ENCODE measurements around the gene IGFL1. TPM values are rescaled to one million over a fixed set of nuclear protein-coding genes. Genes with fewer than 3 reads are reported as not detected.

IGFL1 gene
- total and polyA plus RNA-seq, 2 of the 4 experiments (the other 2 are of a cell fraction) = not detected

DNA sequence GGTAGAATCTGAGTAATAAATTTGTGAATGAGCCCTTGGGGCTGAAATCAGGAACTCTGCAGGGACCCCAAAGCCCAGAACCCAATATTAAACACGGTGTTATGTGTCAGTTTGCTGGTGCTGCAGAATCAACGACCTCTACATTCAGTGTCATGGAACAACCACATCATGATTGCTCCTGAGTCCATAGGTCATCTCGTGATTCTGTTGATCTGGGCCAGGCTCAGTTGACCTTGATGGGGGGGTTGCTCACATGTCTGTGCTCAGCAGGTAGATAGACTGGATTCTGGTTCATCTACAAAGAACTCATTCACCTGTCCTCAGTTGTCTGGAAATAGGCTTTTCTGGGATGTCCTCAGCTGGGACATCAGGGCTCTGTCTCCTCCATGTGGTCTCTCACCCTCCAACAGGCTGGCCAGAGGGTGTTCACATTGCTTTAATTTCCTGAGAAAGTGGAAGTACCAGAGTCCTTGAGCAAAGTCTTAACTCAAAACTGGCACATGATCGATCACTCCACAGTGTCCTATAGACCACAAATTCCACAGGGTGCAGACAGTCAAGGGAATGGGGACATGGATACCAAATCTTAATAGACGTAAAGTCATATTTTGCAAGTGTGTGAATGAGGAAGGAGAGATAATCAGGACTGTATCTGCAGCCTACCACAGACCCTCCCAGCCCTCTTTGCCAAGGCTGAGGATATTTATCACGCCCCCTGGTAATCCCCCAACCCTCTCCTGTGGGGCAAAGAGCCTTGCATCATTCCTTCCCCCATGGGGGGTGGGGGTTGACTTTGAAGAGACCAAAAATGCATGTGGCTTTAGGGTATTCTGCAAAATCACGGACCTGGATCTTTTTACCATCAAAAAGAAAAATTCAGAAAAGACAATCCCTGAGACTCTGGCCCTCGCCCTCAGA lies 39.3 kb upstream of the IGFL1 start:
- H2BK15ac ChIP-seq (ENCODE audit: low read depth, low read length) = no peak overlapping the region
- H3K27me3 ChIP-seq (ENCODE audit: control insufficient read depth, insufficient read depth, low read length) = peaks cover 62% of the 10 kb centered on the region
- no peak overlapping the region for H2BK120ac ChIP-seq (ENCODE audit: low read depth, low read length)
- no peak overlapping the region for H3K56ac ChIP-seq (ENCODE audit: extremely low read depth, insufficient read depth, low read length)
- H2BK20ac ChIP-seq (ENCODE audit: low read depth, low read length) = no peak overlapping the region
- H3K4me2 ChIP-seq (ENCODE audit: low read depth, low read length) = no peak overlapping the region
- no peaks in the 10 kb centered on the region for H3K36me3 ChIP-seq (ENCODE audit: control insufficient read depth, insufficient read depth, low read length)
- no peak overlapping the region for H3K4me3 ChIP-seq (ENCODE audit: insufficient read depth, low read depth, low read length)
- H2AK5ac ChIP-seq (ENCODE audit: low read depth, low read length) = no peak overlapping the region
- no peaks in the 10 kb centered on the region for H3K9me3 ChIP-seq (ENCODE audit: control insufficient read depth, insufficient read depth, low read length)
- POLR2A ChIA-PET (ENCODE audit: unreplicated experiment) = no interaction called here
- no peak overlapping the region for H2AK9ac ChIP-seq (replicated peaks; ENCODE audit: low read depth, low read length, poor library complexity)
- TF ChIP-seq FOS (IDR thresholded peaks at IDR 0.05; ENCODE audit: low read depth, low read length) (no peak), SMC3 (IDR thresholded peaks at IDR 0.05; ENCODE audit: low read depth, low read length) (no peak), CHD1 (IDR thresholded peaks at IDR 0.05; ENCODE audit: low read depth, low read length) (no peak), BHLHE40 (IDR thresholded peaks at IDR 0.05; ENCODE audit: low read depth, low read length) (no peak), RAD21 (IDR thresholded peaks at IDR 0.05; ENCODE audit: low read length) (no peak), POLR2A (IDR thresholded peaks at IDR 0.05; ENCODE audit: low read depth, low read length) (no peak), RCOR1 (IDR thresholded peaks at IDR 0.05; ENCODE audit: insufficient replicate concordance, low read length) (no peak), CEBPB (IDR thresholded peaks at IDR 0.05; ENCODE audit: low read depth, low read length) (no peak), RFX5 (IDR thresholded peaks at IDR 0.05; ENCODE audit: low read depth, low read length) (no peak), NFE2L2 (IDR thresholded peaks at IDR 0.05; ENCODE audit: low read depth, low read length) (no peak)
- TF ChIP-seq, protein P1, sequence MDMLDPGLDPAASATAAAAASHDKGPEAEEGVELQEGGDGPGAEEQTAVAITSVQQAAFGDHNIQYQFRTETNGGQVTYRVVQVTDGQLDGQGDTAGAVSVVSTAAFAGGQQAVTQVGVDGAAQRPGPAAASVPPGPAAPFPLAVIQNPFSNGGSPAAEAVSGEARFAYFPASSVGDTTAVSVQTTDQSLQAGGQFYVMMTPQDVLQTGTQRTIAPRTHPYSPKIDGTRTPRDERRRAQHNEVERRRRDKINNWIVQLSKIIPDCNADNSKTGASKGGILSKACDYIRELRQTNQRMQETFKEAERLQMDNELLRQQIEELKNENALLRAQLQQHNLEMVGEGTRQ (IDR thresholded peaks at IDR 0.05; ENCODE audit: low read depth, low read length) = no peak
- TF ChIP-seq, protein P2, sequence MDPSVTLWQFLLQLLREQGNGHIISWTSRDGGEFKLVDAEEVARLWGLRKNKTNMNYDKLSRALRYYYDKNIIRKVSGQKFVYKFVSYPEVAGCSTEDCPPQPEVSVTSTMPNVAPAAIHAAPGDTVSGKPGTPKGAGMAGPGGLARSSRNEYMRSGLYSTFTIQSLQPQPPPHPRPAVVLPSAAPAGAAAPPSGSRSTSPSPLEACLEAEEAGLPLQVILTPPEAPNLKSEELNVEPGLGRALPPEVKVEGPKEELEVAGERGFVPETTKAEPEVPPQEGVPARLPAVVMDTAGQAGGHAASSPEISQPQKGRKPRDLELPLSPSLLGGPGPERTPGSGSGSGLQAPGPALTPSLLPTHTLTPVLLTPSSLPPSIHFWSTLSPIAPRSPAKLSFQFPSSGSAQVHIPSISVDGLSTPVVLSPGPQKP (IDR thresholded peaks at IDR 0.05; ENCODE audit: borderline replicate concordance, low read depth, low read length) = no peak
- TF ChIP-seq, protein P3, sequence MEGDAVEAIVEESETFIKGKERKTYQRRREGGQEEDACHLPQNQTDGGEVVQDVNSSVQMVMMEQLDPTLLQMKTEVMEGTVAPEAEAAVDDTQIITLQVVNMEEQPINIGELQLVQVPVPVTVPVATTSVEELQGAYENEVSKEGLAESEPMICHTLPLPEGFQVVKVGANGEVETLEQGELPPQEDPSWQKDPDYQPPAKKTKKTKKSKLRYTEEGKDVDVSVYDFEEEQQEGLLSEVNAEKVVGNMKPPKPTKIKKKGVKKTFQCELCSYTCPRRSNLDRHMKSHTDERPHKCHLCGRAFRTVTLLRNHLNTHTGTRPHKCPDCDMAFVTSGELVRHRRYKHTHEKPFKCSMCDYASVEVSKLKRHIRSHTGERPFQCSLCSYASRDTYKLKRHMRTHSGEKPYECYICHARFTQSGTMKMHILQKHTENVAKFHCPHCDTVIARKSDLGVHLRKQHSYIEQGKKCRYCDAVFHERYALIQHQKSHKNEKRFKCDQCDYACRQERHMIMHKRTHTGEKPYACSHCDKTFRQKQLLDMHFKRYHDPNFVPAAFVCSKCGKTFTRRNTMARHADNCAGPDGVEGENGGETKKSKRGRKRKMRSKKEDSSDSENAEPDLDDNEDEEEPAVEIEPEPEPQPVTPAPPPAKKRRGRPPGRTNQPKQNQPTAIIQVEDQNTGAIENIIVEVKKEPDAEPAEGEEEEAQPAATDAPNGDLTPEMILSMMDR (conservative IDR thresholded peaks at IDR 0.05; ENCODE audit: low read depth, low read length) = no peak
- H4K5ac ChIP-seq (ENCODE audit: low read depth, low read length) = no peak overlapping the region
- 83% methylated on average over 1 of the region's 8 CpGs; no CpG with 5 or more reads in 1 of the 2 experiments for WGBS, 2 experiments (ENCODE audit: extremely low coverage in 2 of 2, insufficient read length in 1 of 2)
- dilution Hi-C loops (cut with HindIII; ENCODE audit: low sequenced_read_pairs, unreplicated experiment) = no loop called here
- no peak overlapping the region for H3K23ac ChIP-seq (ENCODE audit: low read depth, low read length)
- BruUV-seq (replicated peaks) = no TSS peak
- H3K14ac ChIP-seq (replicated peaks; ENCODE audit: low read depth, low read length) = no peak overlapping the region
- no peaks in the 10 kb centered on the region for H3K79me1 ChIP-seq (ENCODE audit: low read depth in 1 of 2, low read length in 2 of 2)
- H3K27ac ChIP-seq (ENCODE audit: insufficient read depth, low read length) = no peak overlapping the region
- no peak overlapping the region for H2AFZ ChIP-seq (replicated peaks; ENCODE audit: low read length, poor library complexity)
- H2BK5ac ChIP-seq (ENCODE audit: low read depth, low read length, poor library complexity, severe bottlenecking) = no peak overlapping the region
- in situ Hi-C loops (cut with MboI; ENCODE audit: low sequenced_read_pairs) = loop anchor here (5.0 kb wide), 1 partner anchor 108 kb away; no protein-coding TSS in a partner anchor
- H4K20me1 ChIP-seq (ENCODE audit: insufficient read depth, low read length) = no peaks in the 10 kb centered on the region
- no peak overlapping the region for H3K4ac ChIP-seq (ENCODE audit: low read depth, low read length)
- no peak overlapping the region for H4K8ac ChIP-seq (ENCODE audit: low read depth in 2 of 2, low read length in 2 of 2)
- DNase-seq (no peak), ATAC-seq (ENCODE audit: low read depth) (no peak)
- H3K9ac ChIP-seq (ENCODE audit: low read depth, low read length) = no peak overlapping the region
- CTCF ChIA-PET = interaction anchor here (0.7 to 2.2 kb wide), 4 partner anchors 107 to 162 kb away, joined by 3 to 9 read pairs (median 6); no protein-coding TSS in a partner anchor
- no peak overlapping the region for H4K91ac ChIP-seq (ENCODE audit: insufficient read depth, low read depth, low read length)
- no peaks in the 10 kb centered on the region; the same call in 1 of the 2 replicates for H3K4me1 ChIP-seq (ENCODE audit: control insufficient read depth, insufficient read depth, low read length)
- no peak overlapping the region for H3K18ac ChIP-seq (ENCODE audit: low read depth, low read length)
- intact Hi-C loops (cut with micrococcal nuclease) = loop anchor here (1.0 to 2.0 kb wide), 3 partner anchors 75 to 161 kb away; no protein-coding TSS in a partner anchor
- H3K9me1 ChIP-seq (ENCODE audit: insufficient read depth, low read length) = no peaks in the 10 kb centered on the region
